DND-41 (cell line): ENCODE measurements around the gene NAV1.

Experiments
- EZH2 ChIP-seq: IDR thresholded peaks from 3 replicates; pipeline ENCODE4 v1.6.1; 2012; ENCODE audit warnings: borderline replicate concordance, low read depth, mild to moderate bottlenecking, moderate library complexity, low read length, inconsistent platforms; ENCODE audit not compliant: severe bottlenecking
- TF ChIP-seq, protein P1 (sequence below): IDR thresholded peaks from 2 replicates; pipeline ENCODE4 v1.5.1; 2012; ENCODE audit warnings: borderline replicate concordance, low read length, moderate library complexity, mild to moderate bottlenecking; ENCODE audit not compliant: poor library complexity, severe bottlenecking; ENCODE audit errors: extremely low read depth

DNA sequence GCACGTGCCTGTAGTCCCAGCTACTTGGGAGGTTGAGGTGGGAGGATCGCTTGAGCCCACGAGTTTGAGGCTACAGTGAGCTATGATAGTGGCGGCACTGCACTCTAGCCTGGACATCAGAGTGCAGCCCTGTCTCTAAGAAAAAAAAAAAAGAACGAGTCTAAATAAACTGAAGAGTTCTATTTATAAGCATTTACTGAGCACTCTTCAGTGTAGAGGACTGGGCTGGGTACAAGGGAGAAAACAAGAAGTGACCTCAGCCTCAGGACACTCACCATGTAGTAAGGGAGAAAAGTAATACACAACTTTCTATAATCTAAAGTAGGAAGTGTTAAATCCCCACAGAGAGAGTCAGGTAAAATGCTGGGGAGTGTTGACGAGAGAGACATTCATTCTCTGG is 35.0 kb downstream of the NAV1 start:
- TF ChIP-seq, protein P1, sequence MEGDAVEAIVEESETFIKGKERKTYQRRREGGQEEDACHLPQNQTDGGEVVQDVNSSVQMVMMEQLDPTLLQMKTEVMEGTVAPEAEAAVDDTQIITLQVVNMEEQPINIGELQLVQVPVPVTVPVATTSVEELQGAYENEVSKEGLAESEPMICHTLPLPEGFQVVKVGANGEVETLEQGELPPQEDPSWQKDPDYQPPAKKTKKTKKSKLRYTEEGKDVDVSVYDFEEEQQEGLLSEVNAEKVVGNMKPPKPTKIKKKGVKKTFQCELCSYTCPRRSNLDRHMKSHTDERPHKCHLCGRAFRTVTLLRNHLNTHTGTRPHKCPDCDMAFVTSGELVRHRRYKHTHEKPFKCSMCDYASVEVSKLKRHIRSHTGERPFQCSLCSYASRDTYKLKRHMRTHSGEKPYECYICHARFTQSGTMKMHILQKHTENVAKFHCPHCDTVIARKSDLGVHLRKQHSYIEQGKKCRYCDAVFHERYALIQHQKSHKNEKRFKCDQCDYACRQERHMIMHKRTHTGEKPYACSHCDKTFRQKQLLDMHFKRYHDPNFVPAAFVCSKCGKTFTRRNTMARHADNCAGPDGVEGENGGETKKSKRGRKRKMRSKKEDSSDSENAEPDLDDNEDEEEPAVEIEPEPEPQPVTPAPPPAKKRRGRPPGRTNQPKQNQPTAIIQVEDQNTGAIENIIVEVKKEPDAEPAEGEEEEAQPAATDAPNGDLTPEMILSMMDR = no peak
- TF ChIP-seq EZH2 = no peak
